ENCODE results near the gene FBXL7. TPM values are rescaled to one million over a fixed set of nuclear protein-coding genes. Genes with fewer than 3 reads are reported as not detected.

FBXL7 gene
- total and polyA plus RNA-seq, 2 donors (not counting 1 experiment from before 2014, with no cell fraction given): 6.4 to 12.9 TPM

- Histone ChIP-seq H3K4me1 (ENCODE audit: control insufficient read depth, extremely low read depth, insufficient read depth, low read length) (no peaks in the 10 kb centered on the region), H3K9me3 (ENCODE audit: control insufficient read depth, insufficient read depth, low read depth, low read length) (no peaks in the 10 kb centered on the region), H3K27me3 (ENCODE audit: control insufficient read depth, insufficient read depth, low read length) (no peaks in the 10 kb centered on the region), H3K9ac (ENCODE audit: insufficient read depth, low read length) (no peak overlapping the region), H4K20me1 (ENCODE audit: control insufficient read depth, extremely low read depth, insufficient read depth, low read length) (no peaks in the 10 kb centered on the region), H3K79me2 (ENCODE audit: control insufficient read depth, insufficient read depth, low read length) (peaks cover 13% of the 10 kb centered on the region), H2AFZ (ENCODE audit: low read length) (no peak overlapping the region), H3K4me3 (replicated peaks in 1 of 4; ENCODE audit: control extremely low read depth in 1 of 4, insufficient read depth in 1 of 4, low read depth in 3 of 4, low read length in 4 of 4) (no peak overlapping the region), H3K4me2 (ENCODE audit: extremely low read depth, insufficient read depth, low read length) (no peak overlapping the region), H3K36me3 (ENCODE audit: control insufficient read depth, insufficient read depth, low read length) (no peaks in the 10 kb centered on the region), H3K27ac (ENCODE audit: insufficient read depth, low read length) (no peak overlapping the region)
- TF ChIP-seq EZH2 (IDR thresholded peaks at IDR 0.05; ENCODE audit: low read length, missing control alignments) (no peak), CTCF (conservative IDR thresholded peaks at IDR 0.05 in 1 of 2, IDR thresholded peaks at IDR 0.05 in 1 of 2; ENCODE audit: low read depth in 1 of 2, low read length in 2 of 2) (no peak)
- DNase-seq (ENCODE audit: low read depth in 2 of 2): peak in 1 of 2 donors; percentile 33
These were observed 18.8 kb downstream of the FBXL7 start for GRCh38 chr5:15518786-15519185.

GRCh38 chr5:15520856-15521255, 20.9 kb downstream of the FBXL7 start:
- TF ChIP-seq EZH2 (IDR thresholded peaks at IDR 0.05; ENCODE audit: low read length, missing control alignments) (no peak), CTCF (conservative IDR thresholded peaks at IDR 0.05 in 1 of 2, IDR thresholded peaks at IDR 0.05 in 1 of 2; ENCODE audit: low read depth in 1 of 2, low read length in 2 of 2) (no peak)
- H3K79me2 ChIP-seq (ENCODE audit: control insufficient read depth, insufficient read depth, low read length): peaks cover 9% of the 10 kb centered on the region

DNA sequence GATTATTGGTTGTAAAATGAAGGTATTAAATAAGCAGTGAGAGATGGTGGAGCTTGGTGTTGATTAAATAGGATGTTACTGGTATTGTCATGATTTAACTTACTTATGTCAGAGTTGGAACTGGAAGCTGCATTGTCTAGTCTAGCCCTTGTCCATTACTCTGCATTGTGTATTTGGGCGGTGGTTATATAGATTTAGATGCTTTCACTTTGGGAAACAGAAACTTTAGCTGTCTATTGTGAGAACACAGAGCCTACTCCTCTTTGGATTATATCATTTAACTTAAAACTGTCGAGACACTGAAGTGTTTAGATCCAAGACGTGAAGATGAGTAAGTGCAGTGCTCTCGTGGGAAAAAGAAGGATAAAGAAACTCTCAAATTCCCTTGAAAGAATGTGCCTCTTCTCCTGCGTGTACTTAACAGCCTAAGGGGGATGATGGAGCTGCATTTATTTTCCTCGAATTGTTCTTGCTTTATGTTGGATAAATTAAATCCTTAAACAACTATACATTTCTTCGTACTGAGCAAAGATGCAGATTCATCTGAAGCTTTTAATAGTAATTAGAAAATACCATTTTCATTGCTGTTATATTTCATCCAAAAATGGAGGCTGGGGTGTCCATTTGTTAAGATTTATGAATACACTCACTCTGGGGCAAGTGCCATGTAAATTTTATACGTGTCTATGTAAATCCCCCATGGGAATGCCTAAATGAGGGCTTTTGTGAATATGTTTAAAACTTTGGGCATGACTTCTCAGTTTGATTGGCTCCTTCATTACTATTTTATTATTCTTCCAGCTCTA, 21.6 kb downstream of the FBXL7 start:
- H3K9me3 ChIP-seq (ENCODE audit: control insufficient read depth, insufficient read depth, low read depth, low read length): no peaks in the 10 kb centered on the region
- H3K4me3 ChIP-seq (replicated peaks in 1 of 4; ENCODE audit: control extremely low read depth in 1 of 4, insufficient read depth in 1 of 4, low read depth in 3 of 4, low read length in 4 of 4): peak overlapping the region in 1 of 4 experiments; percentile 13
- H3K27ac ChIP-seq (ENCODE audit: insufficient read depth, low read length): no peak overlapping the region
- TF ChIP-seq EZH2 (IDR thresholded peaks at IDR 0.05; ENCODE audit: low read length, missing control alignments): no peak
- no peak for TF ChIP-seq CTCF (conservative IDR thresholded peaks at IDR 0.05 in 1 of 2, IDR thresholded peaks at IDR 0.05 in 1 of 2; ENCODE audit: low read depth in 1 of 2, low read length in 2 of 2)
- no peaks in the 10 kb centered on the region for H3K27me3 ChIP-seq (ENCODE audit: control insufficient read depth, insufficient read depth, low read length)
- no peaks in the 10 kb centered on the region for H3K4me1 ChIP-seq (ENCODE audit: control insufficient read depth, extremely low read depth, insufficient read depth, low read length)
- no peak overlapping the region for H2AFZ ChIP-seq (ENCODE audit: low read length)
- DNase-seq (ENCODE audit: low read depth in 2 of 2): peak in 1 of 2 donors; percentile 31
- H4K20me1 ChIP-seq (ENCODE audit: control insufficient read depth, extremely low read depth, insufficient read depth, low read length): no peaks in the 10 kb centered on the region
- peak overlapping the region; percentile 46 for H3K4me2 ChIP-seq (ENCODE audit: extremely low read depth, insufficient read depth, low read length)
- H3K79me2 ChIP-seq (ENCODE audit: control insufficient read depth, insufficient read depth, low read length): peaks cover 6% of the 10 kb centered on the region
- H3K36me3 ChIP-seq (ENCODE audit: control insufficient read depth, insufficient read depth, low read length): no peaks in the 10 kb centered on the region
- H3K9ac ChIP-seq (ENCODE audit: insufficient read depth, low read length): no peak overlapping the region

More at GRCh38 chr5:15520856-15521255, 20.9 kb downstream of the FBXL7 start:
- DNase-seq (ENCODE audit: low read depth in 2 of 2): no peak
- H3K4me3 ChIP-seq (replicated peaks in 1 of 4; ENCODE audit: control extremely low read depth in 1 of 4, insufficient read depth in 1 of 4, low read depth in 3 of 4, low read length in 4 of 4): no peak overlapping the region
- no peak overlapping the region for H2AFZ ChIP-seq (ENCODE audit: low read length)
- no peaks in the 10 kb centered on the region for H3K27me3 ChIP-seq (ENCODE audit: control insufficient read depth, insufficient read depth, low read length)
- no peaks in the 10 kb centered on the region for H3K4me1 ChIP-seq (ENCODE audit: control insufficient read depth, extremely low read depth, insufficient read depth, low read length)
- H3K27ac ChIP-seq (ENCODE audit: insufficient read depth, low read length): no peak overlapping the region
- no peaks in the 10 kb centered on the region for H4K20me1 ChIP-seq (ENCODE audit: control insufficient read depth, extremely low read depth, insufficient read depth, low read length)
- H3K9ac ChIP-seq (ENCODE audit: insufficient read depth, low read length): no peak overlapping the region
- H3K4me2 ChIP-seq (ENCODE audit: extremely low read depth, insufficient read depth, low read length): no peak overlapping the region
- H3K36me3 ChIP-seq (ENCODE audit: control insufficient read depth, insufficient read depth, low read length): no peaks in the 10 kb centered on the region
- no peaks in the 10 kb centered on the region for H3K9me3 ChIP-seq (ENCODE audit: control insufficient read depth, insufficient read depth, low read depth, low read length)

All from fibroblast of lung (primary cell).